Breast epithelium (tissue), 4 donors: ENCODE measurements around the gene KIAA0232. TPM values are rescaled to one million over a fixed set of nuclear protein-coding genes. Genes with fewer than 3 reads are reported as not detected.

ENCODE experiments used
- DNase-seq, 2 donors: peaks; one replicate each; pipeline ENCODE4 v3.0.0-alpha.2; 2019; ENCODE audit warnings: low spot score in 2 of 2
- H3K27ac ChIP-seq, 2 donors: fragments of 200-600 bp; sonication (generic) in 1 of 2; one replicate each; pipeline ENCODE4 v1.5.1; 2016 to 2019; ENCODE audit warnings: mild to moderate bottlenecking in 1 of 2
- H3K27me3 ChIP-seq, 2 donors: fragments of 200-600 bp; sonication (generic) in 1 of 2; one replicate each; pipeline versions ENCODE4 v1.5.1 to v1.6.0; 2017 to 2019; ENCODE audit warnings: control low read depth in 1 of 2, mild to moderate bottlenecking in 1 of 2
- H3K36me3 ChIP-seq: fragments of 200-600 bp; one replicate; pipeline ENCODE4 v1.5.1; 2019
- H3K4me1 ChIP-seq, 2 donors: fragments of 200-600 bp; sonication (generic); one replicate each; pipeline ENCODE4 v1.5.1; 2016 to 2019; ENCODE audit warnings: control low read depth in 1 of 2
- H3K4me3 ChIP-seq, 3 donors: fragments of 200-600 bp; sonication (generic); 1 replicate in 2 of 3; 2 replicates in 1 of 3; pipeline ENCODE4 v1.5.1; 2016 to 2019; ENCODE audit warnings: mild to moderate bottlenecking in 3 of 3, moderate library complexity in 2 of 3
- H3K9me3 ChIP-seq, 2 donors: fragments of 200-600 bp; sonication (generic) in 1 of 2; one replicate each; pipeline ENCODE4 v1.5.1; 2016 to 2019; ENCODE audit warnings: control low read depth in 1 of 2
- POLR2A ChIP-seq: fragments of 450-650 bp; IDR thresholded peaks from one replicate; pipeline ENCODE4 v1.6.1; 2016; ENCODE audit warnings: antibody characterized with exemption, mild to moderate bottlenecking, moderate library complexity
- POLR2AphosphoS5 ChIP-seq, 3 donors: sonication (generic); formaldehyde crosslinking; IDR thresholded peaks; one replicate each; pipeline ENCODE4 v1.6.1; 2017; ENCODE audit warnings: antibody characterized with exemption in 3 of 3
- intact Hi-C: fragments of 100-400 bp; cut with DNase I; formaldehyde crosslinking; loops from one replicate; pipeline ENCODE4 v1.15.1; 2023; ENCODE audit warnings: low total_unique reads
- total RNA-seq, 3 donors: library from RNA; depleted of rRNA; stranded (reverse); fragments of >200 nt; gene quantifications; one replicate each; pipeline ENCODE4 v1.1.0, GENCODE V29; 2016
- TF ChIP-seq, protein P1 (sequence below), 3 donors: fragments of 450-650 bp; IDR thresholded peaks; one replicate each; pipeline ENCODE4 v1.5.1; 2016 to 2017; ENCODE audit warnings: antibody characterized with exemption in 3 of 3, mild to moderate bottlenecking in 3 of 3, moderate library complexity in 3 of 3

KIAA0232 gene
- total RNA-seq, 3 donors from 2014 or later = 31.5 to 40.8 (median 31.7) TPM

DNA sequence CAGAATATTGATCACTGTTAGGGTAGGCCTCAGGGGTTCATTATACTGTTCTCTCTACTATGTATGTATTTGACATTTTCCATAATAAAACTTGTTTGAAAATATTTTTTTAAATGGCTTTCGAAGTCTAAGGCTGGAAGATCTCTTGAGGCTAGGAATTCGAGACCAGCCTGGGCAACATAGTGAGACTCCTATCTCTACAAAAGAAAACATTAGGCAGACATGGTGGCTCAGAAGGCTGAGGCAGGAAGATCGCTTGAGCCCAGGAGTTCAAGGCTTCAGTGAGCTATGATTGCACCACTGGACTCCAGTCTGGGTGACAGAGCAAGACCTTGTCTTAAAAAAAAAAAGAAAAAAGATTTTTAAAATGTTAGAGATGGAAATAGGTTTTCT is 111.6 kb downstream of the KIAA0232 start:
- Histone ChIP-seq H3K4me3 (no peak overlapping the region), H3K36me3 (no peaks in the 10 kb centered on the region), H3K27ac (no peak overlapping the region), H3K4me1 (peaks cover 3 to 11% of the 10 kb centered on the region in 2 donors), H3K27me3 (no peaks in the 10 kb centered on the region), H3K9me3 (peaks cover 0 to 4% of the 10 kb centered on the region in 2 donors)
- TF ChIP-seq POLR2AphosphoS5 (IDR thresholded peaks at IDR 0.05) (no peak), POLR2A (no peak)
- TF ChIP-seq, protein P1, sequence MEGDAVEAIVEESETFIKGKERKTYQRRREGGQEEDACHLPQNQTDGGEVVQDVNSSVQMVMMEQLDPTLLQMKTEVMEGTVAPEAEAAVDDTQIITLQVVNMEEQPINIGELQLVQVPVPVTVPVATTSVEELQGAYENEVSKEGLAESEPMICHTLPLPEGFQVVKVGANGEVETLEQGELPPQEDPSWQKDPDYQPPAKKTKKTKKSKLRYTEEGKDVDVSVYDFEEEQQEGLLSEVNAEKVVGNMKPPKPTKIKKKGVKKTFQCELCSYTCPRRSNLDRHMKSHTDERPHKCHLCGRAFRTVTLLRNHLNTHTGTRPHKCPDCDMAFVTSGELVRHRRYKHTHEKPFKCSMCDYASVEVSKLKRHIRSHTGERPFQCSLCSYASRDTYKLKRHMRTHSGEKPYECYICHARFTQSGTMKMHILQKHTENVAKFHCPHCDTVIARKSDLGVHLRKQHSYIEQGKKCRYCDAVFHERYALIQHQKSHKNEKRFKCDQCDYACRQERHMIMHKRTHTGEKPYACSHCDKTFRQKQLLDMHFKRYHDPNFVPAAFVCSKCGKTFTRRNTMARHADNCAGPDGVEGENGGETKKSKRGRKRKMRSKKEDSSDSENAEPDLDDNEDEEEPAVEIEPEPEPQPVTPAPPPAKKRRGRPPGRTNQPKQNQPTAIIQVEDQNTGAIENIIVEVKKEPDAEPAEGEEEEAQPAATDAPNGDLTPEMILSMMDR (IDR thresholded peaks at IDR 0.05) = no peak
- intact Hi-C loops = no loop called here
- DNase-seq = no peak

DNA sequence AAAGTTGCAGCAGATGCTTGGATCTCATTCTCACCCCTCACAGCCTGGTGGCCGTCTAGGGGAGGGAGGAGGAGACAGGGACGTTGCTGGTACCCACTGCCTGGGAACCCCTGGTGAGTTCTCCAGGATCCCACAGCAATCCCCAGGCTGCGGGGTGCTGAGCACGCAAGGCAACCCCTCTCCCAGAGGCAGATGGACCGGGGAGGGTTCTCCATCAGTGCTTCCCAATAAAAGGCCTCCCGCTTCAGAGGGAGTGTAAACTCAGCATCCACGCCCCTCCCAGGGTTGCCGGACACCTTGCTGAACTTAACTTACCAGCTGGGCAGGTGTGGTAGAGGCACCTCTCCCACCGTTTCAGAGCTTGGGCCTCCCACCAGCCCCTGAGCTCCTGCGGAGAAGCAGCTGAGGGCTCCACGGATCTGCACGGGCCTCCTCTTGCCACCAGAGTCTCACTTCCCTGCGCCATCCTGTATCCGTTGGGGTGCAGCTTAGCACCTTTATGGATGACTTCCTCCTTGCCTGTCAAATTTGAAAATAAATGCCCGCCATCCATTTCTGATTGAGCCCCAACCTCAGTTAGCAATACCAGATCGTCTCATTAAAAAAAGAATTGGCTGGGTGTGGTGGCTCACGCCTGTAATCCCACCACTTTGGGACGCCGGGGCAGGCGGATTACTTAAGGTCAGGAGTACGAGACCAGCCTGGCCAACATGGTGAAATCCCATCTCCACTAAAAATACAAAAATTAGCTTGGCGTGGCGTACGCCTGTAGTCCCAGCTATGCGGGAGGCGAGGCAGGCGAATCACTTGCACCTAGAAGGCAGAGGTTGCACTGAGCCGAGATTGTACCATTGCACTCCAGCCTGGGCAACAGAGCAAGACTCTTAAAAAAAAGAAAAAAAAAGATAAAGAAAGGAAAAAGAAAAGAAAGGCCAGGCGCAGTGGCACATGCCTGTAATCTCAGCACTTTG is 112.3 kb downstream of the KIAA0232 start:
- no peak for DNase-seq
- TF ChIP-seq POLR2A (no peak), POLR2AphosphoS5 (IDR thresholded peaks at IDR 0.05) (no peak)
- TF ChIP-seq, protein P1 (IDR thresholded peaks at IDR 0.05) = no peak
- Histone ChIP-seq H3K9me3 (peaks cover 0 to 4% of the 10 kb centered on the region in 2 donors), H3K36me3 (no peaks in the 10 kb centered on the region), H3K27ac (no peak overlapping the region), H3K27me3 (no peaks in the 10 kb centered on the region), H3K4me3 (no peak overlapping the region), H3K4me1 (peaks cover 3 to 11% of the 10 kb centered on the region in 2 donors)
- intact Hi-C loops = no loop called here

DNA sequence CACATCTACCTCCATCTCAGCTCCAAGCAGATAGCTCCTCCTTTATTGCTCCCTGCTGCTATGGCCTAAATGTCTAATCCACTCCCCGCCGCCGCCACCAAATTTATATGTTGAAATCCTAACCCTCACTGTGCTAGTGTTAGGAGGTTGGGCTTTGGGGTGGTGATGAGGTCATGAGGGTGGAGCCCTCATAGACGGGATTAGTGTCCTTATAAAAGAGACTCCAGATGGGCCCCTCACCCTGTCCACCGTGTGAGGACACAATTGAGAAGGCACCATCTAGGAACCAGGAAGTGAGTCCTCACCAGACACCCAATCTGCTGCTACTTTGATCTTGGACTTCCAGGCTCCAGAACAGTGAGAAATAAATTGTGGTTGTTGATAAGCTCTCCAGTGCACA is 113.5 kb downstream of the KIAA0232 start:
- intact Hi-C loops = no loop called here
- no peaks in the 10 kb centered on the region for H3K36me3 ChIP-seq
- no peaks in the 10 kb centered on the region for H3K27me3 ChIP-seq

DNA sequence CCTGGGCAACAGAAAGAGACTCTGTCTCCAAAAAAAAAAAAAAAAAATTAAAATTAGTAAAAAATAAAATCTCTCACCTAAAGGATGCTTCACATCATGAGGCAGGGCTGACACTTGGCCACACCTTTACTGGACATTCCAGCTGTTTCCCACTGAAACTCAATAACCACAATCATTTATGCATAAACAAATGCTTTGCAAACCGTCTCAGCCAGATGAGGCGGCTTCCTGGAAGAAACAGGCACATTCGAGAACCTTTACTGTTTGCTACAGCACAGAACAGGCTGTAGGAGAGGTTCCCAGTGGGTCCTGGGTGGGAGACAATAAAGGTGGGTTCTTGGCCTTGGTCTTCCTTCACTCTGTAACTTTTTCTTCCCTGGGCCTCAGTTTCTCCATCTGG is 116.2 kb downstream of the KIAA0232 start:
- Histone ChIP-seq H3K4me3 (no peak overlapping the region), H3K27ac (no peak overlapping the region), H3K9me3 (no peaks in the 10 kb centered on the region), H3K4me1 (no peaks in the 10 kb centered on the region), H3K27me3 (no peaks in the 10 kb centered on the region), H3K36me3 (no peaks in the 10 kb centered on the region)
- DNase-seq = no peak
- intact Hi-C loops = no loop called here
- no peak for TF ChIP-seq POLR2A
- no peak for TF ChIP-seq POLR2AphosphoS5 (IDR thresholded peaks at IDR 0.05)
- TF ChIP-seq, protein P1 (IDR thresholded peaks at IDR 0.05) = no peak

More for the DNA sequence above, 113.5 kb downstream of the KIAA0232 start:
- TF ChIP-seq POLR2AphosphoS5 (IDR thresholded peaks at IDR 0.05) = no peak
- no peak for TF ChIP-seq POLR2A
- TF ChIP-seq, protein P1 (IDR thresholded peaks at IDR 0.05) = no peak
- H3K4me3 ChIP-seq = no peak overlapping the region
- no peaks in the 10 kb centered on the region for H3K9me3 ChIP-seq
- peaks cover 3 to 11% of the 10 kb centered on the region in 2 donors for H3K4me1 ChIP-seq
- H3K27ac ChIP-seq = no peak overlapping the region
- no peak for DNase-seq

DNA sequence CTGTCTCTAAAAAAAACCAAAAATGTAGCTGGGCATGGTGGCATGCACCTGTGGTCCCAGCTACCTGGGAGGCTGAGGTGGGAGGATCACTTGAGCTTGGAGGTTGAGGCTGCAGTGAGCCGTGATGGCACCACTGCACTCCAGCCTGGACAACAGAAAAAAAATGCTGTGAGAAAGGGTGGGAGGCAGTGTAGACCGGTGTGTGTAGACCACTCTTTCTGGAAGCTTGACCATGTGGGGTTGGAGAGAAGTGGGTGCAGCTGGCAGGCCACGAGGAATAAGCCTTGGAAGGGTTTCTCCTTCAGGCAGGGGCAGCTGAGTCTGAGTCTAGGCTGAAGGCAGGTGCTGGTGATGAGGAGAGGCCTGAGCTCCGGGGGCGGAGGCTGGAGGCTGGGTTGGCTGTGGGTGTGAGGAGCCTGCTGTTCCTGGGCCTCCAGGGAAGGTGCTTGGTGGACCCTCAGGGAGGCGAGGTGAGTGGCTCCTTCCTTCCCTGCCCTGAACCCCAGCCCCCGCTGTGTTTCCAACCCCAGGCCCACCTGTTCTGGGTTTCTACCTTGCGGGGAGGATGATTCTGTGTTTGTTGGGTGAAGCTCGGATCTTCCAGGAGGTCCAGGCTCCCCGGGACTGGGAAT is 117.8 kb downstream of the KIAA0232 start:
- H3K36me3 ChIP-seq = no peaks in the 10 kb centered on the region
- H3K27ac ChIP-seq = no peak overlapping the region
- TF ChIP-seq POLR2AphosphoS5 (IDR thresholded peaks at IDR 0.05) = no peak
- TF ChIP-seq, protein P1 (IDR thresholded peaks at IDR 0.05) = no peak
- TF ChIP-seq POLR2A = no peak
- intact Hi-C loops = no loop called here
- no peaks in the 10 kb centered on the region for H3K4me1 ChIP-seq
- no peaks in the 10 kb centered on the region for H3K9me3 ChIP-seq
- no peak for DNase-seq
- H3K27me3 ChIP-seq = no peaks in the 10 kb centered on the region
- no peak overlapping the region for H3K4me3 ChIP-seq
